GM12873 (cell line): ENCODE results near the gene ADAMTS17.

Source experiments
- CTCF ChIP-seq: IDR thresholded peaks from 2 replicates; pipeline ENCODE4 v1.5.1; 2012; ENCODE audit warnings: low read depth, mild to moderate bottlenecking, moderate library complexity, low read length, control low read depth; ENCODE audit not compliant: insufficient read depth; ENCODE audit errors: missing control alignments

ADAMTS17 gene

DNA sequence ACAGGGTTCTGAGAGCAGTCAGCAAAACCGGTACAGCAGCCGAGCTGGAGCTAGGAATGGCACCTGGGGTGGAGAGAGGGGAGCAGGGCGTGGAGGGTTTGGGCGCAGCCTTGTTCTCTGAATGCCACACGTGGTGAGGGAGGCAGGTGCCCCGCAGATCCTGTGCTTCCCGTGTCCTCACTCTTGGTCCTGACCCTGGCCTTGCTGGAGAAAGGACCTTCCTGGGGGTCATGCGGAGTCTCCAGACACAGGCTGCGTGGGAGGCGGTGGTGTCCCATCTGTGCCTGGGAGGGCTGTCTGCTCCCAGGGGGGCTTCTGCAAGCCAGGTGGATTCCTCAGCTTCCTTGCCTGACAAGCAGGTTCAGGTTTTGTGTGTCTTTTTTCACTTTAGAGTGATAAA, 363.8 kb downstream of the ADAMTS17 start:
- TF ChIP-seq CTCF: no peak

DNA sequence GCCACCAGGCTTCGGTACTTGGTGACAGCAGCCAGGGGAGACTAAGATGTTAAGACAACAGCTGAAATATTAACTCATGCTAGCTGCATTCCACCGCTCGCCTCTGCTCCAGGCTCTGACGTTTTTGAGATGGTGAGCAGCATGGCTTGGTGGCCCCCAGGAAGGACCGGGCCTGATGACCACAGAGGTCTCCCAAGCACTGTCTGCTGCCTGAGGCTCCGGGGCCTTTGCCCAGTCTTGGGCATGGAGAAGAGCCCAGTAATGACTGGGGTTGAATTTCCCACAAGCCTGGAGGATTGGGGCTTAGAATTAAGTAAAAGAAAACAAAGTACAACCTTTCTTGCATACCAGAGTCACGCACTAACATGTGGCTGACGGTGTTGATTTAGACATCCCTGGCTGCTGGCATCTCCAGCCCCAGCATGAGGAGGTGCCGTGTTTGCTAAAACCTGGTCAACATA, 364.9 kb downstream of the ADAMTS17 start:
- no peak for TF ChIP-seq CTCF

DNA sequence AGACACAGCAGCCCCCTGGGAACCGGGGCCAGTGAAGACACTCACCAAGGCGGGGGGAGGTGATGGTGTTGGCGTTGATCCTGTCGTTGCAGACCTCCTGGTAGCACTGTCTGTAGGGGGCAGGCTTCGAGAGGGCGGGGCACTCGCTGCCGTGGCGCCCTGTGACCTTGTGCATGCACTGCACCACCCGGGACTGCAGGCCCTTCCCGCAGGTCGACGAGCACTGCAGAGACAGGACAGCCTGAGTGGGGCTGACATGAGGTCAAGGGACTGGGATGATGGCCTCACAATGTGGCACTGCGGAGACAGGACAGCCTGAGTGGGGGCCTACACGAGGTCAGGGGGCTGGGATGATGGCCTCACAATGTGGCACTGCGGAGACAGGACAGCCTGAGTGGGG, 365.8 kb downstream of the ADAMTS17 start:
- no peak for TF ChIP-seq CTCF

GRCh38 chr15:99974246-99974645, 367.5 kb downstream of the ADAMTS17 start:
- no peak for TF ChIP-seq CTCF

DNA sequence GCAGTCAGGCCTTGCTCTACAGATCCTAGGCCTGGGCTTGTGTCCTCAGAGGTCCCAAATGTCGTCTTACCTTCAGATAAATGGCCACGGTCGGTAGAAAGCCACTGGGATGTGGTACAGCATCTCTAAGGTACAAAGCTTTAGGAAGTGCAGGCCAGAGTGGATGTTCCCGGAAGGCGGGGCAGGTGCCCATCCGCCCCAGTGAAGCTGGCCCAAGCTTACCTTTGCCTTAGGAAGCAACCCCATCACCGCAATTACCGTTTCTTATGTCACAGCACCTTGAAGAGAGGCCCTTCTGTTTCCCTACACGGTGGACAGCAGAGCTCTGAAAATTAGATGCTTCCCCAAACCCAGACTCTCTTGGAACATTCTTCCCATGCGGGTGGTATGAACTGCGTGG, 368.4 kb downstream of the ADAMTS17 start:
- TF ChIP-seq CTCF: no peak

GRCh38 chr15:99970891-99971430, 370.8 kb downstream of the ADAMTS17 start:
- TF ChIP-seq CTCF: no peak

- TF ChIP-seq CTCF: no peak
Measured at GRCh38 chr15:99969261-99969920, 372.4 kb downstream of the ADAMTS17 start.
